Renal pelvis (tissue), 3 donors: ENCODE data around the gene OR5K2. TPM values are rescaled to one million over a fixed set of nuclear protein-coding genes. Genes with fewer than 3 reads are reported as not detected.

Experiments used
- polyA plus RNA-seq, 3 donors: library from polyadenylated mRNA; unstranded; fragments of 120-200 nt; gene quantifications; one replicate each; pipeline ENCODE4 v1.2.1, GENCODE V29; 2013; ENCODE audit not compliant: insufficient read length in 3 of 3

OR5K2 gene
- polyA plus RNA-seq, 3 donors: 0.14 to 0.81 (median 0.41) TPM

Other genes starting within 250 kb of the OR5K2 start
- not detected for gene OR5H6, start 233.4 kb upstream of the OR5K2 start, polyA plus RNA-seq
- not detected for gene OR5H2, start 215.2 kb upstream of the OR5K2 start, polyA plus RNA-seq
- not detected for gene OR5K4, start 143.8 kb upstream of the OR5K2 start, polyA plus RNA-seq
- not detected for gene OR5K3, start 107.0 kb upstream of the OR5K2 start, polyA plus RNA-seq
- gene OR5K1, start 34.5 kb upstream of the OR5K2 start, polyA plus RNA-seq: not detected
- gene CLDND1, start 25.2 kb downstream of the OR5K2 start, polyA plus RNA-seq: 100 to 1,000 TPM; 144 to 163 (median 148) TPM
- gene GPR15, start 34.3 kb downstream of the OR5K2 start, polyA plus RNA-seq: not detected
- 10 to 100 TPM; 21.4 to 23.9 (median 23.3) TPM for gene CPOX, start 95.9 kb downstream of the OR5K2 start, polyA plus RNA-seq